SK-N-SH treated with all-trans-retinoic acid at 6 μM for 48 hours (cell line): Measurements from ENCODE around the gene CASS4.
A peak's percentile ranks its signal among the peaks of the same experiment; 100 is the strongest.
"Not testable (repeated sequence)": the region's sequence is repeated elsewhere in the genome, so short reads cannot be mapped to it uniquely, and the experiment has no call there.

Source experiments
- ATAC-seq: fragments of 200-7000 bp; cut with Tn5 transposase; 3 replicates; pipeline ENCODE4 v1.9.1; 2020; ENCODE audit warnings: mild to moderate bottlenecking, moderate library complexity
- BACH2 ChIP-seq: fragments of 250-450 bp; sonication (Bioruptor Pico); IDR thresholded peaks from 2 replicates; pipeline ENCODE4 v1.9.0; 2021; ENCODE audit warnings: mild to moderate bottlenecking, borderline replicate concordance
- CREB5 ChIP-seq: fragments of 250-450 bp; sonication (Bioruptor Pico); IDR thresholded peaks from 2 replicates; pipeline ENCODE4 v1.5.1; 2020; ENCODE audit warnings: low read depth, mild to moderate bottlenecking, moderate library complexity
- CSDC2 ChIP-seq: fragments of 250-450 bp; sonication (Bioruptor Pico); IDR thresholded peaks from 2 replicates; pipeline ENCODE4 v1.5.0; 2020; ENCODE audit warnings: mild to moderate bottlenecking, moderate library complexity
- CSRNP3 ChIP-seq: fragments of 250-450 bp; sonication (Bioruptor Pico); IDR thresholded peaks from 2 replicates; pipeline ENCODE4 v1.5.1; 2021; ENCODE audit warnings: mild to moderate bottlenecking, moderate library complexity
- ESRRG ChIP-seq: fragments of 250-450 bp; sonication (Bioruptor Pico); IDR thresholded peaks from 2 replicates; pipeline ENCODE4 v1.6.1; 2021; ENCODE audit warnings: mild to moderate bottlenecking
- GLIS3 ChIP-seq: fragments of 250-450 bp; sonication (Bioruptor Pico); IDR thresholded peaks from 2 replicates; pipeline ENCODE4 v1.5.0; 2020; ENCODE audit warnings: mild to moderate bottlenecking, moderate library complexity
- ISL1 ChIP-seq: fragments of 250-450 bp; sonication (Bioruptor Pico); IDR thresholded peaks from 2 replicates; pipeline ENCODE4 v2.1.2; 2022; ENCODE audit warnings: mild to moderate bottlenecking, moderate library complexity
- OSR1 ChIP-seq: fragments of 250-450 bp; sonication (Bioruptor Pico); IDR thresholded peaks from 2 replicates; pipeline ENCODE4 v1.8.0; 2022; ENCODE audit warnings: moderate library complexity, mild to moderate bottlenecking, inconsistent platforms
- PATZ1 ChIP-seq: fragments of 250-450 bp; sonication (Bioruptor Pico); IDR thresholded peaks from 2 replicates; pipeline ENCODE4 v1.8.0; 2020; ENCODE audit warnings: mild to moderate bottlenecking, moderate library complexity, borderline replicate concordance
- PPARA ChIP-seq: fragments of 250-450 bp; sonication (Bioruptor Pico); IDR thresholded peaks from 2 replicates; pipeline ENCODE4 v1.5.0; 2020; ENCODE audit warnings: mild to moderate bottlenecking, borderline replicate concordance
- SNAI2 ChIP-seq: fragments of 250-450 bp; sonication (Bioruptor Pico); IDR thresholded peaks from 2 replicates; pipeline ENCODE4 v1.5.0; 2020; ENCODE audit warnings: mild to moderate bottlenecking, moderate library complexity
- TCF4 ChIP-seq: fragments of 250-450 bp; sonication (Bioruptor Pico); IDR thresholded peaks from 2 replicates; pipeline ENCODE4 v1.8.0; 2021; ENCODE audit warnings: mild to moderate bottlenecking, moderate library complexity, borderline replicate concordance
- TOX ChIP-seq: fragments of 250-450 bp; sonication (Bioruptor Pico); IDR thresholded peaks from 2 replicates; pipeline ENCODE4 v1.8.0; 2021; ENCODE audit warnings: mild to moderate bottlenecking, moderate library complexity, borderline replicate concordance
- TSHZ2 ChIP-seq: fragments of 250-450 bp; sonication (Bioruptor Pico); IDR thresholded peaks from 2 replicates; pipeline ENCODE4 v1.5.0; 2020; ENCODE audit warnings: mild to moderate bottlenecking, moderate library complexity
- ZC3H10 ChIP-seq: fragments of 250-450 bp; sonication (Bioruptor Pico); IDR thresholded peaks from 2 replicates; pipeline ENCODE4 v1.5.1; 2021; ENCODE audit warnings: mild to moderate bottlenecking, moderate library complexity
- ZFP3 ChIP-seq: fragments of 250-450 bp; sonication (Bioruptor Pico); IDR thresholded peaks from 2 replicates; pipeline ENCODE4 v1.5.0; 2020; ENCODE audit warnings: mild to moderate bottlenecking, moderate library complexity
- ZFP30 ChIP-seq: fragments of 450-650 bp; formaldehyde crosslinking; IDR thresholded peaks from 2 replicates; pipeline ENCODE4 v1.5.0; 2022; ENCODE audit warnings: mild to moderate bottlenecking, moderate library complexity
- ZNF565 ChIP-seq: fragments of 450-650 bp; formaldehyde crosslinking; conservative IDR thresholded peaks from 2 replicates; pipeline ENCODE4 v1.5.0; 2020; ENCODE audit warnings: low read depth, mild to moderate bottlenecking, moderate library complexity
- ZNF70 ChIP-seq: fragments of 450-650 bp; formaldehyde crosslinking; IDR thresholded peaks from 2 replicates; pipeline ENCODE4 v1.5.0; 2020; ENCODE audit warnings: mild to moderate bottlenecking, moderate library complexity

CASS4 gene

GRCh38 chr20:56400001-56400640 is 11.9 kb upstream of the CASS4 start:
- no peak for TF ChIP-seq ZC3H10 (CRISPR knock-in tag)
- TF ChIP-seq OSR1 = no peak
- no peak for TF ChIP-seq CSRNP3 (CRISPR knock-in tag)
- no peak for TF ChIP-seq PPARA (CRISPR knock-in tag)
- ATAC-seq = peak; percentile 84

- no peak for ATAC-seq
These were observed 8.6 kb upstream of the CASS4 start for GRCh38 chr20:56403465-56403864.

GRCh38 chr20:56405356-56405755 is 6.7 kb upstream of the CASS4 start:
- not testable (repeated sequence) for ATAC-seq

More at GRCh38 chr20:56403465-56403864, 8.6 kb upstream of the CASS4 start:
- TF ChIP-seq BACH2 (no peak), ZNF565 (CRISPR knock-in tag) (no peak), CREB5 (CRISPR knock-in tag) (no peak), ZFP3 (no peak), OSR1 (no peak), SNAI2 (CRISPR knock-in tag) (no peak), ESRRG (no peak), TCF4 (CRISPR knock-in tag) (no peak)
- TF ChIP-seq, all 23 proteins: peak for 0

GRCh38 chr20:56406910-56407309 is 5.2 kb upstream of the CASS4 start:
- ATAC-seq = no peak
- TF ChIP-seq SNAI2 (CRISPR knock-in tag) (no peak), ISL1 (CRISPR knock-in tag) (no peak), GLIS3 (no peak), TCF4 (CRISPR knock-in tag) (no peak), PATZ1 (CRISPR knock-in tag) (no peak)

- TF ChIP-seq SNAI2 (CRISPR knock-in tag) = no peak
- no peak for TF ChIP-seq CREB5 (CRISPR knock-in tag)
- TF ChIP-seq ISL1 (CRISPR knock-in tag) = no peak
- TF ChIP-seq PATZ1 (CRISPR knock-in tag) = no peak
- TF ChIP-seq ZNF70 = no peak
- TF ChIP-seq TOX (CRISPR knock-in tag) = no peak
- TF ChIP-seq OSR1 = no peak
- no peak for TF ChIP-seq BACH2
- TF ChIP-seq GLIS3 = no peak
- TF ChIP-seq TSHZ2 (CRISPR knock-in tag) = no peak
- no peak for TF ChIP-seq CSDC2
- TF ChIP-seq ZFP3 = no peak
- no peak for TF ChIP-seq ZFP30 (CRISPR knock-in tag)
- ATAC-seq = no peak
These were observed 2.5 kb upstream of the CASS4 start for GRCh38 chr20:56409521-56409920.
